IPS-NIHi7 (cell line): ENCODE data around the gene OR6S1.
"Not testable (repeated sequence)": the region's sequence is repeated elsewhere in the genome, so short reads cannot be mapped to it uniquely, and the experiment has no call there.

Experiments used
- DNase-seq: peaks from one replicate; pipeline ENCODE4 v3.0.0; 2012; ENCODE audit warnings: mixed read lengths; ENCODE audit errors: extremely low spot score

OR6S1 gene

DNA sequence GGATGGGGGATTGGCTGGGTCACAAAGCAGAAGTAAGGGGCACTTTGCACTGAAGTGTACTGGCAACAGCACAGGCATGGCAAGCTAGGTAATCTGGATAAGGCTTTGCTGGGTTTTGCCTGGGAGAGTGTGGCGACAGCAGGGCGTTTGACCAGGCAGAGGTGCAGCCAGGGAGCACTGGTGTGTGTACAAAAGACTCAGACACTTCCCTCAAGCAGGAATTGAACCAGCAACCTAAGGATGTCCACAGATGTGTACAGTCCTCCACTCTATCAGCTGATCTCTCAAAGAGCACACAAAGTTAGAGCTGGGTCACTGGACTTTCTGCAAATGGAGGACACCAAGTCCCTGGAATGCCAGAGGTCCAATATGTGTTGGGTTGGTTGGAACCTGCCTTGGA, 27.5 kb upstream of the OR6S1 start:
- DNase-seq, result no peak

DNA sequence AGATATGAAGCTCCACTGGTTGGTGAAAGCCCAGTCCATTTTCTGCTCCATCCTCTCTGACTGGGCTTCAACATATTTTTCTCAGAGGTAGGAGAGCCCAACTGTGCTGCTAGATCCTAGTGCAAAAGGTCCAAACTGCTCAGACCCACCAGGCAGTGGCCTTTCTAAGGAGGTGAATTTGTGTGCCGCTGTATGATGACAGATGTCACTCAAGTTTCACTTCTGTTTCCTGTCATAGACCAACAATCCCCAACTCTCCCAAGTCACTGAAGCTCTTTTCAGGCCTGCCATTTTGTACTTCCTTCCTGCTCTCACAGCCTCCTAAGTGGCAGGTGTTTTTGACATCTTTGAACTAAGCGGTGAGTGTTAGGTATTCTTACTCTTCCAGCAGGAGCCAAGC, 26.5 kb upstream of the OR6S1 start:
- no peak for DNase-seq

DNA sequence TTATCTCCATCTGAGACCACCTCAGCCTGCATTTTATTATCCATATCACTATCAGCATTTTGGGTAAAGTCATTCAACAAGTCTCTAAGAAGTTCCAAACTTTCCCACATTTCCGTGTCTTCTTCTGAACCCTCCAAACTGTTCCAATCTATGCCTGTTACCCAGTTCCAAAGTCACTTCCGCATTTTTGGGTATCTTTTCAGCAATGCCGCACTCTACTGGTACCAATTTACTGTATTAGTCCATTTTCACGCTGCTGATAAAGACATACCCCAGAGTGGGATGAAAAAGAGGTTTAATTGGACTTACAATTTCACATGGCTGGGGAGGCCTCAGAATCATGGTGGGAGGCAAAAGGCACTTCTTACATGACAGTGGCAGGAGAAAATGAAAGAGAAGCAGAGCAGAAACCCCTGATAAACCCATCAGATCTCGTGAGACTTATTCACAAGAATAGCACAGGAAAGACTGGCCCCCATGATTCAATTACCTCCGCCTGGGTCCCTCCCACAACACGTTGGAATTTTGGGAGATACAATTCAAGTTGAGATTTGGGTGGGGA, 25.0 kb upstream of the OR6S1 start:
- not testable (repeated sequence) for DNase-seq

DNA sequence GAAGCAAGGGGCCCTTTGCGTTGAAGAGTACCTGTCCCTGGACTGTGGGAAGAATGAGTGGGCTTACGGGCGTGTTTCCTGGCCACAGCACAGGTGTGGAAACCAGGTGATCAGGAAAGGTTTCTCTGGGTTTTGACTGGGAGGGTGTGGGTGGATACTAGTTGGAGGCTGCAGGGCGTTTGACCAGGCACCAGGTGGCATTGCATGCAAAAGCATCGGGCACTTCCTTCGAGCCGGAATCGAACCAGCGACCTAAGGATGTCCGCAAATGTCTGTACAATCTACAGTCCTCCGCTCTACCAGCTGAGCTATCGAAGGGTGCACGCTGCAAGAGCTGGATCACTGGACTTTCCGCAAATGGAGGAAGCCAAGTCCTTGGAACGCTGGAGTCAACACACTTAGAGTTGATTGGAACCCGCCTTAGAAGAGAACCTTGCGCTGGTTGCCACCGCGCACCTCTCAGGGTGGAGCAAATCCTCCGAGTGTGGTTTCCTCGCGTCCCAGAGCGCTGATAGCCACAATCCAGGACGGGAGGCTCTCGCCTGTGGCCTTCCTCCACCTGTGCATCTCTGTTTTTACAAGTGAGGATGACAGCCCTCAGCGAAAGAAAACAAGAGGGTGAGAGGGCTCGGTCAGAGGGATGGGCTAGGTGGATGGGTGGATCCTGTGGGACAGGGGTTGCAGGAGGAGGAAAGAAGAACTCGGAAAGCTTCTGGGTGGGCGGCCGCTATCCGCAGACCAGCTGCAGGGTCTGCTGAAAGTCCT, 21.7 kb upstream of the OR6S1 start:
- peak; percentile 52 for DNase-seq

DNA sequence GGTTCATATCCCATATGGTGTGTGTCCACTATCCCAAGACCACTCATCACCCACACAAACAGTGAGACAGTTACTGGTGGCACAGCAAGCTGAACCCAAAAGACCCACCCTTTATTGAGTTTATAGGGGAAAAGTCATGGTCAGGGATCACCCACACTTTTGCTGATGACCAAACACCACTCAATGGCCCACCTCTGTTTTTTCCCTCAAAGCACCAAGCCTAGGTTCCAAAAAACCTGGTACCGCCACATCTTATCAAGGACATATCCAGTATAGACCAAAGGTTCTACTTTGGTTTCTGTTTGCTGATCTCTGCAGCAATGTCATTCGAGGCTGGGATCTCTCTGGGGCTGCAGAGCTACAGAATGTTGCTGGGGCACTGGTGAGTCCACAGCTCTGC, 19.7 kb upstream of the OR6S1 start:
- no peak for DNase-seq

DNA sequence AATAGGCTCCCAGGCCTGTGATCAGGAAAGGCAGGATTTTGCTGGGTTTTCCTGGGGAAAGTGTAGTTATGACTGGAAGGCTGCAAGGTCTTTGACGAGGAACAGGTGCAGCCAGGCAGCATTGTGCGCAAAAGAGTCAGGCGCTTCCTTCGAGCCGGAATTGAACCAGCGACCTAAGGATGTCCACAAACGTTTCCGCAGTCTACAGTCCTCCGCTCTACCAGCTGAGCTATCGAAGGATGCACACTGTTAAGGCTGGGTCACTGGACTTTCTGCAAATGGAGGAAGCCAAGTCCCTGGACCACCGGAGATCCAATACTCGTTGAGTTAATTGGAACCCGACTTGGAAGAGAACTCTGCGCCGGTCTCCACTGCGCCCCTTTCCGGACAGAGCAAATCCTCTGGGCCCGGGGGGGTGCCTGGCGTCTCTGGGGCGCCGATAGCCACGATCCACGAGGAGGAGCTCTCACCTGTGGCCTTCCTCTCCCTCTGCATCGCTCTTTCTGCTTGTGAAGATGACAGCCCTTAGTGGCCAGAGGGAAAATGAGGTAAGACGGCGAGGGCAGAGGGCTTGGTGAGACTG, 18.4 kb upstream of the OR6S1 start:
- DNase-seq, result peak; percentile 13

DNA sequence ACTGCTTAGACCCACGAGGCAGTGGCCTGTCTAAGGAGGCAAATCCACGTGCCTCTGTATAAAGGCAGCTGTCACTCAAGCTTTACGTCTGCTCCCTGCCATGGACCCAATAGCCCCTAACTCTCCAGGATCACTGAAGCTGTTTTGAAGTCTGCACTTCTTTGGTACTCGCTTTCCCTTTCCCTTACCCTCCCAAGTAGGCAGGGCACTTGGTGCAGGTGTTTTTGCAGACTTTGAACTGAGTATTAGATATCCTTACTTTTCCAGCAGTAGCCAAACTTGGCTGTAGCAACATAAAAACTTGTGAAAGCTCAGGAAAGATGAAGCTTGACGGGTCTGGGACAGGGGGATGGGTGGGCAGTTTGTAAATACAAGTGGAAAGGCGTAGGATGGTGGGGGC, 17.8 kb upstream of the OR6S1 start:
- DNase-seq, result no peak

DNA sequence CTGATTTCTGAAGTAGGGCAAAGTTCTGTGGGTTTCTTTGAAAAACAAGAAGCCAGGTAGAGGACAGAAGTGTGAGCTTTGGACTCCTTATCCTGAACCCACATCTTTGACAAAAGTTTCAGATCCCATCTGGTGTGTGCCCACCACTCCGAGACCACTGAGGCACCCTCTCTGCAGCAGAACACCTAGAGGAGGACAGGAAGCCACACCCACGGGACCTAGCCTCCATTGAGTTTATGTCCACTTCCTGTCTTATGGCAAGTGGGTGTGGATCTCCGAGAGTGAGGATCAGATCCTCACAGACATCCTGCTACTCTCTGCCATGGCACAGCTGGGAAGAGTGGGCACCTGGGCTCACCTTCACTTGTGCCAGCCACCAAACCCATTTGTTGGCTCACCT, 16.8 kb upstream of the OR6S1 start:
- no peak for DNase-seq

DNA sequence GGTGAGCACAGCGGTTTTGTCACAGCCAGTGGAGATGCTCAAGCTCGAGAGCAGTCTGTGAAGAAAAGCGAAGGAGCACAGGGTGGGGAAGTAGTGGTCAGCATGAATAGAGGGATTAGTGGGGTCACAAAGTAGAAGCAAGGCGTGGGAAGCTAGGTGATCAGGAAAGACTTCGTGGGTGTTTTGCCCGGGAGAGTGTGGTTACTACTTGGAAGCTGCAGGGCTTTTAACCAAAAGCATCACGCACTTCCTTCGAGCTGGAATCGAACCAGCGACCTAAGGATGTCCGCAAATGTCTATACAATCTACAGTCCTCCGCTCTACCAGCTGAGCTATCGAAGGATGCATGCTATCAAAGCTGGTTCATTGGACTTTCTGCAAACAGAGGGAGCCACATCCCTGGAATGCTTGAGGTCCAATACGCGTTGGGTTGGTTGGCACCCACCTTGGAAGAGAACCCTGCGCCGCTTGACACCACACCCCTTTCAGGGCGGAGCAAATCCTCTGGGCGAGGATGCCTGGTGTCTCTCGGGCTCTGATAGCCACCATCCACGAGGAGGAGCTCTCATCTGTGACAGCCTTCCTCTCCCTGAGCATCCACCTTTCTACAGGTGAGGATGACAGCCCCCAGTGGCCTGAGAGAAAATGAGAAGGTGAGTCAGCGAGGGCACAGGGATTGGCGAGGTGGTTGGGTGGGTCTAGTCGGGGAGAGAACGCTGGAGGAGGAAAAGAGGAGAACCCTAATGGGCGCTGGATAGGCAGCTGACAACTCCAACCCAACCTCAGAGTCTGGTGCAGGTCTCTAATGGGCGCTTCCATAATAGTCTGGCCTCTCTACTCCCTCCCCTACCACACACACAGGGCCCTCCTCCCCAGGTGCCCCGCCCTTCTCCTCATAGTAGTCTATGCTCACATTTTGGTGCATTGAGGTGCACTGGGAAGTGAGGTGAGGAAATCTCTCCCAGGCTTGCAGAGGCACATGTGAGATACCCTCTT, 16.0 kb upstream of the OR6S1 start:
- peak; percentile 84 for DNase-seq

DNA sequence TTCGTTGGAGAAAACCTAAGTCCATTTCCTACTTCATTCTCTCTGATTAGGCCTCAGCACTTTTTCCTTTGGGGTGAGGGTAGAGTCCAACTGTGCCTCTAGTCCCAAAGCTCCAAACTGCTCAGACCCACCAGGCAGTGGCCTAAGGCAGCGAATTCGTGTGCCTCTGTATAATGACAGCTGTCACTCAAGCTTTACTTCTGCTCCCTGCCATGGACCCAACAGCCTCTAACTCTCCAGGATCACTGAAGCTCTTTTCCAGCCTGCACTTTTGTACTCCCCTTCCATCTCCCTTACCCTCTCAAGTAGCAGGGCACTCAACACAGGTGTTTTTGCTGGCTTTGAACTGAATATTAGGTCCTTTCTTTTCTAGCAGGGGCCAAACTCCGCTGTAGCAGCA, 14.8 kb upstream of the OR6S1 start:
- DNase-seq, result no peak

DNA sequence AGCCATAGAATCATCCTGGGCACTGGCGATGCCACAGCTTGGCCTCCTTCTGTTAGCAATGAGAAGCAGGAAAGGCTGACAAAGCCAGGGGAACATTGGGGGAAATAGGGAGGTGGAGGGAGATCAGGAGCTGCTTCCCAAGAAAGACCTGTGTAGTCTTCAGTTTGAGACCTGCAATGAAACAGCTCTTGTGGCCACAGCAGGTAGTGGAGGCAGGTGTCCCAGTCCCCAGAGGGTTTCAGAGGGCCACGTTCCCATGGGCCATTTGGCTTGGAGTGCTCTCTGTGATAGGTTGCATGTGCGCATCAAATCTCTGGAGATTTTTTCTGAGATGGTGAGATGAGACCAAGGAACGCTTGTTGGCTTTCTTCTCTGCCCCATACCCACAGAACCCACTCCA, 14.4 kb upstream of the OR6S1 start:
- no peak for DNase-seq

DNA sequence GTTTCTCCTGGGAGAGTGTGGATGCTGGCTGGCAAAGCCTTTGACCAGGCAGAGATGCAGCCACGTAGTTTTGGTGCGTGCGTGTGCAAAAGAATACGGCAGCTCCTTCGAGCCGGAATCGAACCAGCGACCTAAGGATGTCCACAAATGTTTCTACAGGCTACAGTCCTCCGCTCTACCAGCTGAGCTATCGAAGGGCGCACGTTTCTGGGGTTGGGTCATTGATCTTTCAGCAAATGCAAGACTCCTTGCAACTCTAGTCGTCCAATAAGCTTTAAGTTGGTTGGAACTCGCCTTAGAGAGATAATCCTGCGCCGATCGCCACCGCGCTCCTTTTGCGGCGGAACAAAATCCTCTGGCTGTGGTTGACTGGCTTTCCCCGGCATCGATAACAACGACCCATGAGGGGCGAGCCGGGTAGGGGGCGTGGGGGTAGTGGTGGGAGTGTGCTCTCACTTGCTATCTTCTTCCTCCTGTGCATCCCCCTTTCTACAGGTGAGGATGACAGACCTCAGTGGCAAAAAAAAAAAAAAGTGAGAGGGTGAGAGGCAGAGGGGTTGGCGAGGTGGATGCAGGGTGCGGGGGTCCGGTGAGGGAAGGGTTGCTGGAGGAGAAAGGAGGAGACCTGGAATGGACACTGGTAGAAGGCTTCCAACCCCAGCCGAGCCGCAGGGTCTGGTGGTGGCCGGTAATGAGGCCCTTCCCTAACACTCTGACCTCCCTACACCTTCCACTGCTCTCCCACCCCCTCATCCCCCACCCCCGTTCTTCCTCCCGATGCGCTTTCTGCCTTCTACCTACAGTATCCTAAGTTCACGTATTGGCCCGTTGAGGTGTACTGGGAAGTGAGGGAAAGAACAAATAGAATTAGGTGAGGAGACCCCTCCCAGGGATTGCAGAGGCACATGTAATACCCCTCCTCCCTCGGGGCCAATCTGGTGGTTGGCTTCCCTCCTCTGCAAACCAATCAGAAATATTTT, 11.8 kb upstream of the OR6S1 start:
- DNase-seq, result peak; percentile 67

DNA sequence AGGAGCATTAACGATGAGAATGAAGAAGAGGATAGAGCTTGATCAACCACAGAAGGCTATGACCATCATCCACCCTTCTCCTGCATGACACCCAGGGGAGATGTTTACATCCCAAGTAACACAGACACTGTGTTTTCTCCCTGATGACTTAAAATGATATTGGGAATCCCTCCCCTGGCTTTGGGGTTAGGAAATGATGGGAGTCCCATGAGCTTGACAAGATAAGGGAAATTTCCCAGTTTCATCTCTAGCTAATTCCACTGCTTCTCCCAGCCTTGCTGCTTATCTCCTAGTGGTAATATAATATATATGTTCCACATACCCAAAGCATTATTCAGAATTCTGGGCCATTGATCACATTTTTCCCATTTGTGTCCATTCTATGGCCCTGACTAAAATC, 4.0 kb upstream of the OR6S1 start:
- DNase-seq, result no peak

DNA sequence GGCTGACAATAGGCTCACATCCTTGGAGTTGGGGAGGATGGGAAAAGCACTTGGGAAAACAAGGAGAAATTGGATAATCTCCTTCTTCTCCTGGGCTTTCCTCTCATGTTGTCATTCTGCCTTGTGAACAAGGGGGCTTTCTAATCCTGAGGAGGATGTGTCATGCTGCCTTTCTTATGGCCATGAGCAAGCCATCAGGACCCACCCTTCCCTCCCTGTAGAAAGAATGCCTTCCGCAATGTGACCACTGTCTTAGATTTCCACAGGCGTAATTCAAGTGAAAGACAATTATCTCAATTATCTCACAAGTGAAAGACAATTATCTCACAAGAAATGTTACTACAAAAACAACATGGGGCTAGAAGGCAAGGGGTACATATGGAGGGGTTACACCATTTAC, 3.0 kb upstream of the OR6S1 start:
- no peak for DNase-seq

DNA sequence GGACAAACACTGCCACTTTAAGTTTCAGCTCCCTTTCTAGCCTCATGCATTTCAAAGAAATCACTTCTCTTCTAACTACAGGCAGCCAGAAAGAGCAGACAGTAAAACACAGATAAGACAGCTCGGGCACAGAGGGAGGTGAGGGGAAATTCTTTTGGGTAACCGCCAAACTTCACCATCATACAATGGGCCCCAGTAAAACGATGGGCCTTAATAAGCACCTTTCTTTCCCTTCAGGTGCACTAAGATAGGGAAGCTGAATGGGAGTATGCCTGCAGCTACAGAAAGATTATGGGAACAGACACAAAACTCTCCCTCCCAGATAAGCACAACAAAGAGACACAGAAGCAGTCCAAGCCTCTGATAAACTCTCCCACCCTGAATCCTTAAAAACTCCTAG, 1.3 kb upstream of the OR6S1 start:
- DNase-seq, result not testable (repeated sequence)

DNA sequence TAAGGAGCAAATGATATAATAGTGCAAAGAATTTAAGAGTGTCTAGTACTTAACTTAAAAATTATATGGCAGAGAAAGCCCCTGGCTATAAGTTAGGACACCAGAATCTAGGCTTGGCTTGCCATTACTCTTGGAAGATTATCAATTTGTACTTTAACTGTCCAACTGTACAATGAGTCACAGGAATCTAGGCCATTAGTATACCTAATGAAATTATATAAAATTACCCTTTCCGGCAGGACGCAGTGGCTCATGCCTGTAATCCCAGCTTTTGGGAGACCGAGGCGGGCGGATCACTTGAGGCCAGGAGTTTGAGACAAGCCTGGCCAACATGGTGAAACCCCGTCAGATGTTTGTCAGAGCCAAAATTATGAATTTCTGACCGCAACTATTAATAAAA, 691 bp upstream of the OR6S1 start:
- no peak for DNase-seq

DNA sequence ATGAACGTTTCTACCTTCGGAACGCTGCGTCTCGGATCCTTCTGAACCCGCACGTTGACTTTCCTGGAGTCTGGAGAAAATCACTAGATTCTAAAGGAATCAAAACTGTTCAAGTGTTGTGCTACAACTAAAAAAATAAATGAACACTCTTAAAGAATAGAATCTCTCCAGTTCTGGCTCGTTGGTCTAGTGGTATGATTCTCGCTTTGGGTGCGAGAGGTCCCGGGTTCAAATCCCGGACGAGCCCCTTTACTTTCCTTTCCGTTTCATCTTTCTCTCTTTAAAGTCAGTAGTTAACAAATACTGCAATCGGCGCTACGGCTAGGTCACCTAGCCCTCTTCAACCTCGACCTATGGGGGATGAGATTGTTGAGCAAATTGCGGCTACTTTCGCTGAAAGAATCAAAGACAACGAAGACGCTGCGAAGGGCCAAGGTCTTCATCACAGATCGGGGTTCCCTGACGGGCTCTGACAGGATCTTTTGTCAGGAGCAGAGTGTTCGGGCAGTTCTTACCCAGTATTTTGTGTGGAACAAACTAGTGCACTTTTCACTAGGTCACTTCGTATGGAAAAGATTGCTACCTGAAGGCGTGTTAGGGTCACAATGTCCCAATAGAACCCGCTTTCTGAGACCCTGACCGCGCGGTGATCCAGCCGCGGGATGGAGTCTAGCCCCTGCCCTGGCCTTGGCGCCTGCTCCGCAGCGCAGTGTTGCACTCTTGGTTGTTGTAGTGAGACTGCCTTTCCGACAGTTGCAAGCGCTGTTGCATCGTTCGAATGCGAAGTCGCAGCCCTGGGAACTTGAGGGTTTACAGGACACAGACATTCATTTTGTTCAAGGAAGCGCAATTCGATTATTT, 8.4 kb downstream of the OR6S1 start:
- DNase-seq, result peak; percentile 74

DNA sequence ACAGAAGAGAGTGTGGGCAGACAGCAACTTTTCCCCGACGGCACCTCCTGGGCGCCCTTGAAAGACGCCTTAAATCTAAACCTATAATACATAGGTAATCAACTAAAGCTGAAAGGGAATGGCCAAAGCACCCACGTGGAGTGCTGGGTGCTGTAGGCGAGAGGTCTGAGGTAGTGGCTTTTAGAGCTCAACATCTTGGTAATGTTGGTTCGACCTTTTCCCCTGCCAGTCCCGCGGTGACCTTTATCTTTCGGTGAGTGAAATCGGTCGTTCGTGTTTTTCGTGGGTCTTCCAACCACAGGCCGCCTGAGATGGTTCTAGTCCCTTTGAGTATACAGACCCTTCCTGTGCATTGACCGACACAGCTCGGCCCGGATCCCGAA, 9.1 kb downstream of the OR6S1 start:
- no peak for DNase-seq

DNA sequence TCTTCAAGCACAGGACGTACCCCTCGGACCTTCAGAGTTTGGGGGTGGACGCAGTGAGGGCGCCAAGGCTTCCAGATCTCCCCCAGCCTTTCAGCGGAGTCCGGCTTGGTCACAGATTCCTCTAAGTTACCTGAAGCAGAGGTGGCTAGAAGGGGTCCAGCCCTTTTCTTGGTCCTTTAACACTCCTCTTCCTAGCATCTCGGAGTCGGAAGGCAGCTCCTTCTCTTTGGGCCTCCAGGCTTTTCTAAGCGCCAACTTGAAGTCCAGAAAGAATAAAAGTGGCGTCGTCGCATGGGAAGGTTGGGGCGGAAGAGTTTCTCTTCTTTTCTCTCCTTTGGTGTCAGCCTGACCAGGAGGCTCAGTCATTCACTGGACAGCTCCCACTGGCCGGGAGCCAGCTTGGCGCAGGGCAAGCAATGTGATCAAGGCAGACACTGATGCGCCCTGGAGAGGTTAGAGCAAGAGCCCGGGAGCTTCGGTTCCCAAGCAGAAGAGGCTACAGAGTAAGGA, 9.6 kb downstream of the OR6S1 start:
- DNase-seq, result peak; percentile 59
